Right lobe of liver (tissue), 6 donors: ENCODE data around the gene GNB5. TPM values are rescaled to one million over a fixed set of nuclear protein-coding genes. Genes with fewer than 3 reads are reported as not detected.

Experiments used
- ATAC-seq, 4 donors: fragments of 200-7000 bp; cut with Tn5 transposase; one replicate each; pipeline ENCODE4 v1.9.1; 2020; ENCODE audit warnings: mild to moderate bottlenecking in 4 of 4, moderate library complexity in 4 of 4
- DNase-seq, 3 donors: peaks; one replicate each; pipeline ENCODE4 v3.0.0-alpha.2; 2020
- H3K27ac ChIP-seq, 3 donors: fragments of 200-600 bp; one replicate each; pipeline ENCODE4 v1.8.0; 2022
- H3K27me3 ChIP-seq, 2 donors: fragments of 200-600 bp; one replicate each; pipeline ENCODE4 v1.8.0; 2022
- H3K36me3 ChIP-seq, 4 donors: fragments of 200-600 bp; sonication (generic) in 1 of 4; one replicate each; pipeline versions ENCODE4 v1.5.1 to v1.8.0; 2017 to 2022; ENCODE audit warnings: control low read depth in 1 of 4
- H3K4me1 ChIP-seq, 4 donors: fragments of 200-600 bp; sonication (generic) in 1 of 4; one replicate each; pipeline versions ENCODE4 v1.5.1 to v1.8.0; 2017 to 2022; ENCODE audit warnings: control low read depth in 1 of 4
- H3K4me3 ChIP-seq, 3 donors: fragments of 200-600 bp; one replicate each; pipeline ENCODE4 v1.8.0; 2022
- H3K9me3 ChIP-seq, 4 donors: fragments of 200-600 bp; sonication (generic) in 1 of 4; one replicate each; pipeline versions ENCODE4 v1.5.1 to v1.8.0; 2017 to 2022; ENCODE audit warnings: control low read depth in 1 of 4
- CTCF ChIP-seq, 4 donors: fragments of 200-600 bp in 3 of 4; fragments of 450-650 bp in 1 of 4; IDR thresholded peaks; one replicate each; pipeline versions ENCODE4 v1.5.1 to v1.8.0; 2016 to 2022; ENCODE audit warnings: antibody characterized with exemption in 4 of 4, mild to moderate bottlenecking in 2 of 4
- POLR2A ChIP-seq: fragments of 450-650 bp; IDR thresholded peaks from one replicate; pipeline ENCODE4 v1.6.1; 2017; ENCODE audit warnings: antibody characterized with exemption, mild to moderate bottlenecking
- WGBS: methylation state at CpG from one replicate; pipeline ENCODE4 v1.1.6; 2018; ENCODE audit warnings: low coverage, low lambda C conversion rate; ENCODE audit not compliant: insufficient coverage; ENCODE audit errors: missing lambda C conversion rate; 5-methylcytosine and 5-hydroxymethylcytosine counted together
- intact Hi-C, 2 donors: fragments of 100-400 bp; cut with DNase I; formaldehyde crosslinking; loops; one replicate each; pipeline versions ENCODE4 v1.11.2 to v1.14.1; 2022
- total RNA-seq, 6 experiments: library from RNA; depleted of rRNA in 2 of 6; stranded (reverse); fragments of >200 nt in 2 of 6; fragmentation: NEBNext Ultra II Directional in 3 of 6; extraction: Animal tissue kit (Norgen Biotek cat#: 25700) in 3 of 6; gene quantifications; one replicate each; pipeline versions ENCODE4 v1.1.0 to v1.2.4, GENCODE V29; 2016 to 2023
- donor health status: DM: no; HTN: yes; CAD: no.
- donor health status: DM: no; HTN: no; CAD: no.
- donor health status: DM: no; HTN: no; CAD: no.
- donor health status: DM: no; HTN: yes; CAD: no.
- donor health status: DM: no; HTN: yes; CAD: no.

The GNB5 gene
- total RNA-seq, 6 experiments from 2014 or later: 11.1 to 34.5 (median 16.5) TPM

- TF ChIP-seq CTCF (IDR thresholded peaks at IDR 0.05) (no peak), POLR2A (no peak)
- peak overlapping the region in 2 of 3 donors; percentile 9 to 36 for H3K4me3 ChIP-seq
- WGBS: 34% methylated on average over 8 of the region's 10 CpGs
- intact Hi-C loops: no loop called here
- peaks cover 0 to 21% (median 9%) of the 10 kb centered on the region in 4 donors for H3K4me1 ChIP-seq
- peak; percentile 83 to 94 (median 87) for DNase-seq
- H3K27me3 ChIP-seq: no peaks in the 10 kb centered on the region
- no peaks in the 10 kb centered on the region for H3K36me3 ChIP-seq
- H3K27ac ChIP-seq: peak overlapping the region; percentile 51 to 76 (median 54)
- peak; percentile 86 to 89 (median 88) for ATAC-seq
- H3K9me3 ChIP-seq: no peaks in the 10 kb centered on the region
Observed at GRCh38 chr15:52078197-52078875, 112.9 kb downstream of the GNB5 start.

DNA sequence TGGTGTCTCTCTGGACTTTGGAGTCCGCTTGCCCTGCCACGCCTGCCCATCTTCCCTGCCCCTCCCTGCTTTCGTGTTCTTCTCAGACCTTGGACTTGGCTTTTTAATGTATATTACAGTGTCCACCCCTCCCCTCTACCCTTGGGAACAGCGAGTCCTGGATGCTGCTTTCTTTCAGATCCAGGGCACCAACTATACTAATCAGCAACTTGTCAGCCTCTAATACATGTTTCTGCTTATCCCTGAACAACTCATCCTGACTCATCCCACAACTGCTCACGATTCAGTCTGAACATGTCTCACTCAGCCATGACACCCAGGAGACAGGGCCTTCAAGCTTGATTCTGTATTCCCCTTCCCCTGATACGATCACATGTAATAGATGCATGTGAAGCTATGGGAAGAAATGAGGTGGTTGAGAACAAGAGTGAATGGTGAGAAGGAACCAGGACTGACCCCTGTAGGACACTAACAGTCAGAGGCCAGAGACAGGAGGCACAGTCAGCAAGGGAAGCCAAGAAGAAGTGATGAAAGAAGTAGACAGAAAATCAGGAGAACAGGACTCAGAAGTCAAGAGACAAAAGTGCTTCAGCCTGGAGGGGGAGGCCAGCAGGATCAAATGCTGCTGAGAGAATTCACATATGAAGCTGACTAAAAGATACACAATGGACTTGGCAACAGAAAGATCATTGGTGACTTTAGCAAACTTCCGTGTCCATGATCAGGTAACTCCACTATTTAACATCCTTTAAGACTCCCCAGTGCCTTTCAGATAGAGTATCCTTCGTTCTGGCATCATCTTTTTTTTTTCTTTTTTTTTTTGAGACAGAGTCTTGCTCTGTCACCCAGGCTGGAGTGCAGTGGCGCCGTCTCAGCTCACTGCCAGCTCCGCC lies 114.1 kb downstream of the GNB5 start:
- 85% methylated on average over 9 of the region's 11 CpGs for WGBS
- Histone ChIP-seq H3K27me3 (no peaks in the 10 kb centered on the region), H3K36me3 (no peaks in the 10 kb centered on the region), H3K4me1 (peaks cover 0 to 29% (median 10%) of the 10 kb centered on the region in 4 donors), H3K9me3 (no peaks in the 10 kb centered on the region), H3K4me3 (no peak overlapping the region), H3K27ac (peak overlapping the region; percentile 51 to 76 (median 54))
- DNase-seq: no peak
- intact Hi-C loops: no loop called here
- TF ChIP-seq CTCF (IDR thresholded peaks at IDR 0.05) (peak in 1 of 4 donors; percentile 5), POLR2A (no peak)
- ATAC-seq: peak in 3 of 4 donors; percentile 3 to 43 (median 5)

- H3K27ac ChIP-seq: peak overlapping the region in 2 of 3 donors; percentile 51 to 73
- peak overlapping the region in 1 of 3 donors; percentile 14 for H3K4me3 ChIP-seq
- peaks cover 0 to 62% (median 22%) of the 10 kb centered on the region in 4 donors for H3K4me1 ChIP-seq
- no peaks in the 10 kb centered on the region for H3K36me3 ChIP-seq
- 24% methylated on average over 7 of the region's 10 CpGs for WGBS
- no peaks in the 10 kb centered on the region for H3K27me3 ChIP-seq
- TF ChIP-seq CTCF (IDR thresholded peaks at IDR 0.05) (no peak), POLR2A (no peak)
- ATAC-seq: peak; percentile 72 to 87 (median 80)
- no peaks in the 10 kb centered on the region for H3K9me3 ChIP-seq
- intact Hi-C loops: no loop called here
- DNase-seq: peak in 2 of 3 donors; percentile 35 to 83
Observed at GRCh38 chr15:52071570-52071969, 119.6 kb downstream of the GNB5 start.

DNA sequence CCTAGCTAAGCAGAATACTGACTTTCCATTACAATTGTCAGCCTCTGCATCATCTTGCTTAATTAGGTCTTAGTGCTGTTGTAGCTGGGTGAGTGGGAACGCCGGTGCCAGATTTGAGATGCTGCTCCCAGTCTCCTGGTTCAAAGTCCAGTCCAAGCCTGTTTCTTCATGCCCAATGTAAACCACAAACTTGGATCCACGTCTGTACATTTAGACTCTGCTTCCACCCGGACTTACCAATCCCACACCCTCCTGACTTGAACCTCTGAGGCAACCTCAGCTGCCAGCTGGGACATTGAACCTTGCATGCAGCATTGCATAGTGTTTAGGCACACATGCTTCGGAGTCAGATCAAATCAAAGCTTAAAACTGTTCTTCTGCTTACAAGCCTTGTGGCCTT lies 121.6 kb downstream of the GNB5 start:
- ATAC-seq (peak; percentile 75 to 89 (median 81)), DNase-seq (peak; percentile 42 to 86 (median 84))
- H3K9me3 ChIP-seq: no peaks in the 10 kb centered on the region
- H3K4me1 ChIP-seq: peaks cover 0 to 59% (median 22%) of the 10 kb centered on the region in 4 donors
- intact Hi-C loops: no loop called here
- no peak for TF ChIP-seq POLR2A
- no peak for TF ChIP-seq CTCF (IDR thresholded peaks at IDR 0.05)
- no peaks in the 10 kb centered on the region for H3K27me3 ChIP-seq
- peak overlapping the region; percentile 41 to 70 (median 44) for H3K27ac ChIP-seq
- no peak overlapping the region for H3K4me3 ChIP-seq
- peaks cover 0 to 13% (median 5%) of the 10 kb centered on the region in 4 donors for H3K36me3 ChIP-seq
- 14% methylated on average over 1 of the region's 5 CpGs for WGBS
